Spleen (tissue), 7 donors: Measurements from ENCODE around the gene DIP2C.

ENCODE experiments used
- CTCF ChIP-seq, 11 experiments: fragments of 200-600 bp in 7 of 11; fragments of 450-650 bp in 4 of 11; sonication (generic) in 4 of 11; IDR thresholded peaks in 8 of 11; conservative IDR thresholded peaks in 3 of 11; 1 replicate in 7 of 11; 2 replicates in 4 of 11; pipeline versions ENCODE4 v1.4.0 to v1.8.0; 2016 to 2021; ENCODE audit warnings: antibody characterized with exemption in 11 of 11, inconsistent platforms in 4 of 11, mild to moderate bottlenecking in 1 of 11
- POLR2A ChIP-seq, 3 donors: fragments of 450-650 bp; IDR thresholded peaks; one replicate each; pipeline ENCODE4 v1.5.1; 2017; ENCODE audit warnings: antibody characterized with exemption in 3 of 3, mild to moderate bottlenecking in 1 of 3
- donor health status: DM: no; HTN: no; CAD: no; lungs with moderate emphysema.
- donor health status: DM: no; HTN: no; CAD: no.
- donor health status: DM: no; HTN: no; CAD: no.

- TF ChIP-seq POLR2A (IDR thresholded peaks at IDR 0.05) = no peak
- no peak for TF ChIP-seq CTCF (IDR thresholded peaks at IDR 0.05 in 8 of 11, conservative IDR thresholded peaks at IDR 0.05 in 3 of 11)
Observed at GRCh38 chr10:672203-672602, 17.3 kb downstream of the DIP2C start.
